SU-DHL-6 (cell line): ENCODE results near the gene HIVEP3.

Experiments used
- EZH2phosphoT487 ChIP-seq: fragments of 200-600 bp; sonication (generic), shearing (Covaris generic); conservative IDR thresholded peaks from 2 replicates; pipeline ENCODE4 v1.6.1; 2018; ENCODE audit warnings: mild to moderate bottlenecking, antibody characterized with exemption, low read length, moderate library complexity, mixed read lengths
- TF ChIP-seq, protein P1 (sequence below): fragments of 200-600 bp; sonication (generic); IDR thresholded peaks from one replicate; pipeline ENCODE4 v1.5.1; 2017; ENCODE audit warnings: antibody characterized with exemption, mild to moderate bottlenecking, low read length, moderate library complexity; ENCODE audit not compliant: insufficient read depth, poor library complexity, severe bottlenecking

DNA sequence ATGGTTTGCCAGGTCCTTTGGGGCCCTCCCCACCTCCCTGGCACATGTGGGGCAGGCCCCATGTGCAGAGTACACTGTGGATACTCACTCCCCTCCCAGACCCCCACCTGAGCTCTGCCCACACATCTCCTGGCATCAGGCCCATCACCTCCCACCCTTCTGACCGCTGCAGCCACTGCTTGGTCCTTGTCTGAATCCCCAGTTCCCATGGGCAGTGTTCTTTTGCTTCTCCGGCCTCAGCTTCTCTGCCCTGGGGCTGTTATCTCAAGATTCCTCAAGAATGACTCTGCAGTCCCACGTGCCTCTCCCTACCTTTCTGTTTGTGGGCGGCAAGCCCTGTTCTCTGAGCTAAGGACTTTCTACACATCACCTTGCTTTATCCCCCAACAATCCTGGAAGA is 246.5 kb downstream of the HIVEP3 start:
- TF ChIP-seq, protein P1, sequence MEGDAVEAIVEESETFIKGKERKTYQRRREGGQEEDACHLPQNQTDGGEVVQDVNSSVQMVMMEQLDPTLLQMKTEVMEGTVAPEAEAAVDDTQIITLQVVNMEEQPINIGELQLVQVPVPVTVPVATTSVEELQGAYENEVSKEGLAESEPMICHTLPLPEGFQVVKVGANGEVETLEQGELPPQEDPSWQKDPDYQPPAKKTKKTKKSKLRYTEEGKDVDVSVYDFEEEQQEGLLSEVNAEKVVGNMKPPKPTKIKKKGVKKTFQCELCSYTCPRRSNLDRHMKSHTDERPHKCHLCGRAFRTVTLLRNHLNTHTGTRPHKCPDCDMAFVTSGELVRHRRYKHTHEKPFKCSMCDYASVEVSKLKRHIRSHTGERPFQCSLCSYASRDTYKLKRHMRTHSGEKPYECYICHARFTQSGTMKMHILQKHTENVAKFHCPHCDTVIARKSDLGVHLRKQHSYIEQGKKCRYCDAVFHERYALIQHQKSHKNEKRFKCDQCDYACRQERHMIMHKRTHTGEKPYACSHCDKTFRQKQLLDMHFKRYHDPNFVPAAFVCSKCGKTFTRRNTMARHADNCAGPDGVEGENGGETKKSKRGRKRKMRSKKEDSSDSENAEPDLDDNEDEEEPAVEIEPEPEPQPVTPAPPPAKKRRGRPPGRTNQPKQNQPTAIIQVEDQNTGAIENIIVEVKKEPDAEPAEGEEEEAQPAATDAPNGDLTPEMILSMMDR: no peak
- TF ChIP-seq EZH2phosphoT487: no peak
